ENCODE results near the gene SCUBE1.
A peak's percentile ranks its signal among the peaks of the same experiment; 100 is the strongest.
"Not testable (repeated sequence)": the region's sequence is repeated elsewhere in the genome, so short reads cannot be mapped to it uniquely, and the experiment has no call there.

The SCUBE1 gene

DNA sequence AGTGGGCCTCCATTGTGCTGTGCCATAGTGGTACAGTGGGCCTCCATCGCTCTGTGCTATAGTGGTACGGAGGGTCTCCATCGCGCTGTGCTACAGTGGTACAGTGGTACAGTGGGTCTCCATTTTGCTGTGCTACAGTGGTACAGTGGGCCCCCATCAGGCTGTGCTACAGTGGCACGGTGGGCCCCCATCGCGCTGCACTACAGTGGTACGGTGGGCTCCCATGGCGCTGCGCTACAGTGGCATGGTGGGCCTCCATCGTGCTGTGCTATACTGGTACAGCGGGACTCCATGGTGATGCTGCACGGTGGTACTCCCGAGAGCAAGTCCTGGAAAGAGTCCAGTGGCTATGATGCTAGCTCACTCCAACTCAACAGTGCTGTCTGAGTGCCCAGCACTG, 51.8 kb downstream of the SCUBE1 start:
- in situ Hi-C loops (cut with MboI; ENCODE audit: low pct_unique_long_range_greater_than_20kb, low sequenced_read_pairs) = no loop called here
- DNase-seq = no peak

- in situ Hi-C loops (cut with MboI; ENCODE audit: low pct_unique_long_range_greater_than_20kb, low sequenced_read_pairs) = no loop called here
- no peak for DNase-seq
Measured at GRCh38 chr22:43289976-43290721, 53.0 kb downstream of the SCUBE1 start.

DNA sequence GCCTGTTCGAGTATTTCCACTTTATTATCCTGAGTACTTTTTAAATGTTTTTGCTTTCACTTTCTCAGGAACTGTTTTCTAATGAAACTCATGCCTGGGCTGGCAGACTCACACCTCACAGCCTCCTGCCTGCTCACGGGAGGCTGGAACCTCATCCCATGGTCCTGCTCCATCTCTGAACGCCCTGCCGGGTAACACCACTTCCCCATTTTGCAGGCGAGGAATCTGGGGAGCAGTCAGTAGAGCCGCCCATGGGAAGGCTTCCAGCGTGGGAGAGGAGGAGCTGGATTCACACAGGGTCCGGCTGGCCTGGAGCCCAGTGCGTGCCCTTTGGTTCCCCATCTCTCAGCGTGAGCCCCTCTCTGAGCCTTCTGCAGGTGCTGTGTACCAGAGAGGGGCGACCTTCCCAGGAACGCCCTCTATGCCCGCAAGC, 53.6 kb downstream of the SCUBE1 start:
- peak; percentile 15 for DNase-seq
- in situ Hi-C loops (cut with MboI; ENCODE audit: low pct_unique_long_range_greater_than_20kb, low sequenced_read_pairs) = no loop called here

DNA sequence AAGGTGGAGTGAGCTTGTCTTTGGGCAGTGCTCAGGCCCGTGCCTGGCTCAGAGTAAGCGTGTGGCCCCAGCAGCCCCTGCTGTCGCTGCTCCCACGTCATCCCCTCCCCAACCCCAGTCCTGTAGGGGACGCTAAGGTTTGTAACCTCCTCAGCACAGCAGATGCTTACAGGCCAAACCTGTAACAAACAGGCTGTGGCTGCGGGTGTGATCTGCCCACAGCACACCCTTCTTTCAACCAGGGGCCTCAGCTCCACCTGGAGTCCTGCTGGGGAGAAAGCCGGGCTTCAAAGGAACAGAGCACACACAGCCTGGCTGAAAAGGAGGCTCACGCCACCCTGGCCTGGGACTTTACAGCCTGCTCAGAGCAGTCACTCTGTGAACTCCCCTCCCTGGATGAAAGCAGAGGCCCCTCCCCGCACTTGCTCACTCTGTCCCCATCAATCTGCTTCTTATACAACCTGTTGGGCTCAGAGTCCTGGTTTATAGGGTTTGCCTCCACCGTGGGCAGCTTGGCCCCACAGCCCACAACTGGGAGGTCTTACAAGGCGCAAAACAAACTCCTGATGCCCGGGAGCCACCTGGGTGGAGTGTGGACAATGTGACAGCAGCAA, 54.3 kb downstream of the SCUBE1 start:
- in situ Hi-C loops (cut with MboI; ENCODE audit: low pct_unique_long_range_greater_than_20kb, low sequenced_read_pairs) = no loop called here
- no peak for DNase-seq

- in situ Hi-C loops (cut with MboI; ENCODE audit: low pct_unique_long_range_greater_than_20kb, low sequenced_read_pairs) = no loop called here
- DNase-seq = no peak
Measured at GRCh38 chr22:43288378-43288777, 54.8 kb downstream of the SCUBE1 start.

DNA sequence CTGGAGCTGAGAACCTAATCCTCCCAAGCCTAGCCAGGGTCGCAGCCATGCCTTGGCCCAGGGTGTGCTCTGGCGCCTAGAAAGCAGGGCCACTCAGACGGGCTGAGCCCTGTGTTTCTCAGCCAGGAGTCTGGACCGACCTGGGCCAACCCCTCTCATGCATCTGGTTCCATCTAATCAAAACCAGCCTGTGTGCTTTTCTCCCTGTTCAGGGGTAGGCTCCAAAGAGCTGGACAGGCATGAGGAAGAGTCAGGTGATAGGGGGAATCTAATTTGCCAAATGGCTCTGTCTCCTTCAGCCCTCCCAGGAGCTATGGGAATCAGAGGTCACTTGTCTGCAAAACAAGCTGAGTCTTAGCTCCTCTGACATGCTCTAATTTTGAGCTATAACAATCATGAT, 55.7 kb downstream of the SCUBE1 start:
- no peak for DNase-seq
- in situ Hi-C loops (cut with MboI; ENCODE audit: low pct_unique_long_range_greater_than_20kb, low sequenced_read_pairs) = no loop called here

DNA sequence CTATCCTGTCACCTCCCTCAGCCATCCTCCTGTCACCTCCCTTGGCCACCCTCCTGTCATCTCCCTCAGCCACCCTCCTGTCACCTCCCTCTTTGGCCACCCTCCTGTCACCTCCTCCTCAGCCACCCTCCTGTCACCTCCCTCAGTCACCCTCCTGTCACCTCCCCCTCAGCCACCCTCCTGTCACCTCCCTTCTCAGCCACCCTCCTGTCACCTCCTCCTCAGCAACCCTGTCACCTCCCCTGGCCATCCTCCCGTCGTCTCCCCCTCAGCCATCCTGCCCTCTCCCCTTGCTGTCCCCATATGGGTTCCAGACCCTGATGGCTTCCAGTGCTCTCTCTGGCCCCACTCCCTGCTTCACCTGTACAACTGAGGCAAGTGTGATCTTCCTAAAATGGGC, 61.8 kb downstream of the SCUBE1 start:
- in situ Hi-C loops (cut with MboI; ENCODE audit: low pct_unique_long_range_greater_than_20kb, low sequenced_read_pairs) = no loop called here
- DNase-seq = no peak

- in situ Hi-C loops (cut with MboI; ENCODE audit: low pct_unique_long_range_greater_than_20kb, low sequenced_read_pairs); DNase-seq: not testable (repeated sequence)
Measured at GRCh38 chr22:43280523-43280886, 62.7 kb downstream of the SCUBE1 start.

DNA sequence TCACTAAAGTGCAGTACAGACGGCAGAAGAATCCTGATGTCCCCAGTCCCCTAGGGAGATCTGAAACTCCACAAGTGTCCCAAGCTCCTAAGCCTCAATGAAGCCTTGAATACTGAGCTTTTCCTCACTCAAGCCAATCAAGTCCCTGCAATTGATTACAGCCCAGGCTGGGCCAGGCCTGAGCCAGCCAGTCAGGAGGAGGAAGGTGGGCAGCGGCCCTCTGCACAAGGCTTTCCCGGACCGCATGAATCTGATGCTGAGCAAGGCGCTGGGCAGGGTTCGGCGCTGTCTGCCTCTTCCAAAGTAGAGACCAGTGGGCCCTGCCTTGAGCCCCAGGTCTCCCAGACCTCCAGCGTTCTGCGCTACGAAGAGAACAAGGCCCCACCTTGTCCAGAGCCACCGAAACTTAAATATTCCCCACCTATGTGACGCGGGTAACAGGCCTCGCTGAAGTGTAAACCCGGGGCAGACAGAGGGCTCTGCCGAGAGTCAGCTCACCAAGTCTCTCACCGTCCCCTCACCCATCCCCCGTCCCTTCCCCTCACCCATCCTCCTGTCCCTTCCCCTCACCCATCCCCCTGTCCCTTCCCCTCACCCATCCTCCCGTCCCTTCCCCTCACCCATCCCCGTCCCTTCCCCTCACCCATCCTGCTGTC, 63.2 kb downstream of the SCUBE1 start:
- in situ Hi-C loops (cut with MboI; ENCODE audit: low pct_unique_long_range_greater_than_20kb, low sequenced_read_pairs) = no loop called here
- DNase-seq = no peak

- in situ Hi-C loops (cut with MboI; ENCODE audit: low pct_unique_long_range_greater_than_20kb, low sequenced_read_pairs) = no loop called here
- peak; percentile 29 for DNase-seq
Measured at GRCh38 chr22:43277987-43278601, 65.1 kb downstream of the SCUBE1 start.

DNA sequence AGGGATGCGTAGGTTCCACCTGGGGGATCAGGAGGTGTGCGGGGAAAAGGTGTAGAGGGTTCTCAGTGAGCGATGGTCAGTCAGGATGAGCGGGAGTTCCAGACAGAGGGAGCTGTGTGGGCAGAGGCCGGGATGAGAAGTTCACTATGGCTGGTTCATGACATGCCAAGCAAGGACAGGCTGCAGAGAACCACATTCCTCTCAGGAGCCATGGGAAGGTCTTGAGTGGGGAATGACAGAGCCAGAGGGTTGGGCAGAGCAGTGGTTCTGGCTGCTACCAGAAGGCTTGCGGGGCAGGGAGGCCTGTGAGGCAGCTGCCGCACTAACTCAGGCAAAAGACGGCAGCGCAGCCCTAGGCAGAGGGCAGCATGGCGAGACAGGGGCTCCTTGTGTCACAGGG, 66.1 kb downstream of the SCUBE1 start:
- no peak for DNase-seq
- in situ Hi-C loops (cut with MboI; ENCODE audit: low pct_unique_long_range_greater_than_20kb, low sequenced_read_pairs) = no loop called here

GRCh38 chr22:43276321-43276720, 66.9 kb downstream of the SCUBE1 start:
- DNase-seq = no peak
- in situ Hi-C loops (cut with MboI; ENCODE audit: low pct_unique_long_range_greater_than_20kb, low sequenced_read_pairs) = no loop called here

DNA sequence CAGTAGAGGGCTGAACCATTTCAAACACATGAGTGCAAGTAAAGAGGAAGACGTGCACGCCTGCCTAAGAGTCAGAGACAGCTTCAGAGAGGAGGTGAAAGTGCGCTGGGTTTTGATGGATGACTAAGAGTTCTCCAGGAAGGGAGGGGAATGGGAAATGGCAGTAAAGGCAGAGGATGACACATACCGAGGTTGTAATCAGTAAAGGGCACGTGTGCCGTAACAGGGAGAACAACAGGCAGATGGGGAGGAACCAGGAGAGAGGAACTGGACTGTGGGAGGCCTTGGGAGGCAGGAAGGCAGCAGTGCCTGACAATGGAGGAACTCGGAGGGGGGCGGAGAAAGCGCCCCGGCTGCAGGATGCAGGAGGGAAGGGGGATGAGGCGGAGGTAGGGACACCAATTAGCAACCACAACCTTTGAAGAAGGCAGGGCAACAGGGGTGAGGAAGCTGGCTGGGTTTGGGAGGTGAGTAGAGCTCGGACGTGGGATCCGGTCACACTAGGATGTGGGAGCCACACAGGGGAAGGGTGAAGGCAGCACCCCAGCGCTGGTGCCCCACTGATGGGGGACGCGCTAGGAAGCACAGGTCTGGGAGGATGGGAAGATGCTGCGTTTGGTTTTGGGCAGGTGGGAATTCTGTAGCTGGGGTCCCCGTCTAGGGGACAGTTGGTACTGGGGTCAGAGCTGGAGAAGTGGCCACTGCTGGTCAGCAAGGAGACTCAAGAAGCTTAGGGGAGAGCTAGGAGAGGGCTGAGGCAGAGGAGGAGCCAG, 67.4 kb downstream of the SCUBE1 start:
- in situ Hi-C loops (cut with MboI; ENCODE audit: low pct_unique_long_range_greater_than_20kb, low sequenced_read_pairs) = no loop called here
- DNase-seq = peak; percentile 92

DNA sequence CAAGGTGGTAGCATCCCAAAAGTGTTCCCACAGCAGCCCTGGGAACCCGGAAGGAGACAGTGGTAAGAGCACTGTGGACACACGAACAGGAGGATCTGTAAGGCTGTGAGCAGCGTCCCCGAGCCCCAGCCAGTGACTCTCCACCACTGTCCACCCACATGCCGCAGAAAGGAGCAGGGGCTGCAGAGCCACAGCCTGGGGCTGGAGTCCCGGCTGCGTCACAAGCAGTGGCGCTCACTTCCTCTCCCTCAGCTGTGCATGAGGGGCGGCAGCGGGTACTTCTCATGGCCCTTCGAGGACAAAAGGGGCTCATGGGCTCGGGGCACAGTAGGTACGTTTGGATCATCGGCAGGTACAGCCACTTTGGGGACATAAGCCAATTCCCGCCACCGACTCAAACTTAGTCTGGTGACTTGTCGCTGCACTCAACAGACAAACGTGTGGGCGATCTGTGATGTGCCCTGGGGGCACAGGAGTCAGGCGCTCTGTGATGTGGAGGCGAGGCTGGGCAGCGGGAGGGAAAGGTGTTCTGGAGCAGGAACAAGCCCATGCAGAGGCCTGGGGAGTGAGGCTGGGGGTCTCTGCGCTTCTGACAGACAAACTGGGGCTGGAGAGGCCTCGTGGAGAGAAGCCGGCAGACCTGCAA, 68.5 kb downstream of the SCUBE1 start:
- in situ Hi-C loops (cut with MboI; ENCODE audit: low pct_unique_long_range_greater_than_20kb, low sequenced_read_pairs) = no loop called here
- no peak for DNase-seq

- DNase-seq = peak; percentile 73
- in situ Hi-C loops (cut with MboI; ENCODE audit: low pct_unique_long_range_greater_than_20kb, low sequenced_read_pairs) = no loop called here
Measured at GRCh38 chr22:43273902-43274484, 69.2 kb downstream of the SCUBE1 start.

GRCh38 chr22:43272869-43273318, 70.3 kb downstream of the SCUBE1 start:
- no peak for DNase-seq
- in situ Hi-C loops (cut with MboI; ENCODE audit: low pct_unique_long_range_greater_than_20kb, low sequenced_read_pairs) = no loop called here

DNA sequence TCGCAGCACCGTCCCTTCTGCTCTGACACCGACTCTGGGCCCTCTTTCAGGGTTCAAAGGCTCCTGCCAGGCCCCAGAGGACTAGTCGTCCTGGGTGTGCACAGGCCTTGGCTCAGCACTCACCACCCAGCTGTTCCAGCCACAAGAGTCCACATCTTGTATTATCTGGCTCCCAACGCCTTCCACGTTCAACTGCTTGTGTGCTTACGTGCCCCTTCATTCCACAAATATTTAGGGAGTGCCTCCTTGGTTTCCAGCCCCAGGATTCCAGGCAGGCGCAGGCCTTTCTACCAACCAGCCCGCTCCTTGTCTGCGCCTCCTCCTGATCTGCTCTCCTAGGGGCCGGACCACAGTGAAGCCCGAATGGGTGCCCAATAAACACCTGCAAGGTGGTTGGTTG, 70.9 kb downstream of the SCUBE1 start:
- no peak for DNase-seq
- in situ Hi-C loops (cut with MboI; ENCODE audit: low pct_unique_long_range_greater_than_20kb, low sequenced_read_pairs) = no loop called here

DNA sequence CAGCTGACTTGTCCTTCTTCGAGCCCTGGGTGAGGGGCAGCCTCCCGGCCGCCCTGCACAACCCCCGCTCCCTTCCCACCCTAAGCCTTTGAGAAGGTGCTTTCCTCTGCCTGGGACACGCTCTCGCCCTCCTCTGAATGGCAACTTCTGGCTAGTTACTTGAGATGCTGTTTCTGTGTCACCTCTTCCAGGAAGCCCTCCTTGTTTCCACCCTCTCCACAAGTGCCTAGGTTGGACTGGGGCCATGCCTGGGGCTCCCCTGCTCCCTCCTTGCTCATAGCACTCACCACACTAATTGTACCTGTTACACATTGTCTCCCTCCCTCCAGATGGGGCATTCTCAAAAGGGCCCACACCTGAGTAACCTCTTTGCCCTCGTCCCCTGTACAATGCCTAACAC, 72.2 kb downstream of the SCUBE1 start:
- no peak for DNase-seq
- in situ Hi-C loops (cut with MboI; ENCODE audit: low pct_unique_long_range_greater_than_20kb, low sequenced_read_pairs) = no loop called here
